ENCODE results near the gene FHOD3. TPM values are rescaled to one million over a fixed set of nuclear protein-coding genes. Genes with fewer than 3 reads are reported as not detected.

Gene FHOD3
- total and polyA plus RNA-seq, 2 donors (not counting 1 experiment from before 2014, with no cell fraction given): not detected

GRCh38 chr18:36629138-36629530 is 331.6 kb downstream of the FHOD3 start:
- H3K27me3 Mint-ChIP-seq: peaks cover 4% of the 10 kb centered on the region
- WGBS (ENCODE audit: insufficient coverage): 50% methylated on average over 1 of the region's 4 CpGs
- ChIA-PET POLR2A (no interaction called here), CTCF (no interaction called here)
- Histone ChIP-seq H3K4me1 (ENCODE audit: control insufficient read depth in 2 of 2, insufficient read depth in 2 of 2, low read length in 2 of 2) (no peaks in the 10 kb centered on the region), H3K27me3 (replicated peaks in 1 of 4; ENCODE audit: control extremely low read depth in 1 of 4, control insufficient read depth in 3 of 4, insufficient read depth in 4 of 4, low read length in 3 of 4) (no peaks in the 10 kb centered on the region), H3K4me2 (replicated peaks; ENCODE audit: low read depth, low read length, poor library complexity, severe bottlenecking) (no peak overlapping the region), H2AFZ (ENCODE audit: insufficient read depth, low read depth, low read length, poor library complexity, severe bottlenecking) (no peak overlapping the region), H3K79me2 (ENCODE audit: control insufficient read depth, insufficient read depth, low read length) (no peaks in the 10 kb centered on the region), H3K9me3 (ENCODE audit: control extremely low read depth in 1 of 3, control insufficient read depth in 2 of 3, insufficient read depth in 1 of 3, low read length in 2 of 3) (no peaks in the 10 kb centered on the region), H4K20me1 (ENCODE audit: control insufficient read depth, insufficient read depth, low read length, poor library complexity, severe bottlenecking) (no peaks in the 10 kb centered on the region), H3K36me3 (replicated peaks in 1 of 2; ENCODE audit: control extremely low read depth in 1 of 2, control insufficient read depth in 1 of 2, extremely low read depth in 1 of 2, insufficient read depth in 2 of 2, low read length in 1 of 2) (no peaks in the 10 kb centered on the region), H3K9ac (ENCODE audit: low read length) (no peak overlapping the region), H3K4me3 (ENCODE audit: control extremely low read depth in 1 of 5, extremely low read depth in 1 of 5, insufficient read depth in 1 of 5, low read depth in 2 of 5, low read length in 4 of 5) (no peak overlapping the region), H3K27ac (ENCODE audit: low read length in 2 of 2) (no peak overlapping the region)
- TF ChIP-seq EZH2 (IDR thresholded peaks at IDR 0.05; ENCODE audit: borderline replicate concordance, insufficient read depth, low read depth, low read length, poor library complexity, severe bottlenecking): no peak
- TF ChIP-seq CTCF (IDR thresholded peaks at IDR 0.05): no peak
- ATAC-seq (ENCODE audit: low read depth): no peak
- H3K4me3 Mint-ChIP-seq: no peak overlapping the region
- H3K4me1 Mint-ChIP-seq: no peaks in the 10 kb centered on the region
- no peak for DNase-seq
- no peaks in the 10 kb centered on the region for H3K9me3 Mint-ChIP-seq (ENCODE audit: insufficient read depth)
- H3K27ac Mint-ChIP-seq: no peak overlapping the region
- intact Hi-C loops (cut with micrococcal nuclease): no loop called here

- Histone ChIP-seq H3K27ac (ENCODE audit: low read length in 2 of 2) (no peak overlapping the region), H3K79me2 (ENCODE audit: control insufficient read depth, insufficient read depth, low read length) (no peaks in the 10 kb centered on the region), H2AFZ (ENCODE audit: insufficient read depth, low read depth, low read length, poor library complexity, severe bottlenecking) (no peak overlapping the region), H3K4me1 (ENCODE audit: control insufficient read depth in 2 of 2, insufficient read depth in 2 of 2, low read length in 2 of 2) (no peaks in the 10 kb centered on the region), H3K4me2 (replicated peaks; ENCODE audit: low read depth, low read length, poor library complexity, severe bottlenecking) (no peak overlapping the region), H4K20me1 (ENCODE audit: control insufficient read depth, insufficient read depth, low read length, poor library complexity, severe bottlenecking) (no peaks in the 10 kb centered on the region), H3K9ac (ENCODE audit: low read length) (no peak overlapping the region), H3K27me3 (replicated peaks in 1 of 4; ENCODE audit: control extremely low read depth in 1 of 4, control insufficient read depth in 3 of 4, insufficient read depth in 4 of 4, low read length in 3 of 4) (no peaks in the 10 kb centered on the region), H3K4me3 (ENCODE audit: control extremely low read depth in 1 of 5, extremely low read depth in 1 of 5, insufficient read depth in 1 of 5, low read depth in 2 of 5, low read length in 4 of 5) (no peak overlapping the region), H3K9me3 (ENCODE audit: control extremely low read depth in 1 of 3, control insufficient read depth in 2 of 3, insufficient read depth in 1 of 3, low read length in 2 of 3) (no peaks in the 10 kb centered on the region), H3K36me3 (replicated peaks in 1 of 2; ENCODE audit: control extremely low read depth in 1 of 2, control insufficient read depth in 1 of 2, extremely low read depth in 1 of 2, insufficient read depth in 2 of 2, low read length in 1 of 2) (no peaks in the 10 kb centered on the region)
- 81% methylated on average over 3 of the region's 4 CpGs for WGBS (ENCODE audit: insufficient coverage)
- ATAC-seq (ENCODE audit: low read depth) (no peak), DNase-seq (no peak)
- H3K4me1 Mint-ChIP-seq: no peaks in the 10 kb centered on the region
- no peak for TF ChIP-seq EZH2 (IDR thresholded peaks at IDR 0.05; ENCODE audit: borderline replicate concordance, insufficient read depth, low read depth, low read length, poor library complexity, severe bottlenecking)
- H3K27me3 Mint-ChIP-seq: no peaks in the 10 kb centered on the region
- no peak overlapping the region for H3K4me3 Mint-ChIP-seq
- H3K9me3 Mint-ChIP-seq (ENCODE audit: insufficient read depth): no peaks in the 10 kb centered on the region
- CTCF ChIA-PET: no interaction called here
- intact Hi-C loops (cut with micrococcal nuclease): no loop called here
- no peak overlapping the region for H3K27ac Mint-ChIP-seq
- POLR2A ChIA-PET: no interaction called here
Measured at GRCh38 chr18:36629836-36630235, 332.3 kb downstream of the FHOD3 start.

All from B cell (primary cell).